OCI-LY1 (cell line): Measurements from ENCODE around the gene ZBTB16.

Experiments
- H2AFZ ChIP-seq: fragments of 200-600 bp; sonication (generic), shearing (Covaris generic); 2 replicates; pipeline ENCODE4 v1.6.0; 2014; ENCODE audit warnings: antibody characterized with exemption, mild to moderate bottlenecking, low read length
- H3F3A ChIP-seq: fragments of 200-600 bp; sonication (generic), shearing (Covaris generic); 2 replicates; pipeline ENCODE4 v1.6.0; 2014; ENCODE audit warnings: mild to moderate bottlenecking, antibody characterized with exemption, low read length, moderate library complexity; ENCODE audit not compliant: insufficient read depth
- H3K27ac ChIP-seq: fragments of 200-600 bp; sonication (generic); 2 replicates; pipeline ENCODE4 v1.5.1; 2014; ENCODE audit warnings: low read length, mixed run types, mild to moderate bottlenecking, low read depth; ENCODE audit not compliant: poor library complexity, severe bottlenecking
- H3K27me3 ChIP-seq: fragments of 200-600 bp; sonication (generic); 2 replicates; pipeline ENCODE4 v1.6.0; 2014; ENCODE audit warnings: antibody characterized with exemption, mild to moderate bottlenecking, low read length, moderate library complexity; ENCODE audit not compliant: insufficient read depth
- H3K36me3 ChIP-seq: fragments of 200-600 bp; sonication (generic); 2 replicates; pipeline ENCODE4 v1.6.1; 2014; ENCODE audit warnings: mild to moderate bottlenecking, antibody characterized with exemption, low read length, moderate library complexity, mixed read lengths; ENCODE audit not compliant: insufficient read depth
- H3K4me1 ChIP-seq: fragments of 200-600 bp; sonication (generic); 2 replicates; pipeline ENCODE4 v1.5.1; 2014; ENCODE audit warnings: mild to moderate bottlenecking, low read length, moderate library complexity; ENCODE audit not compliant: insufficient read depth, severe bottlenecking
- H3K4me2 ChIP-seq: fragments of 200-600 bp; sonication (generic), shearing (Covaris generic); 2 replicates; pipeline ENCODE4 v1.6.1; 2014; ENCODE audit warnings: low read length
- H3K4me3 ChIP-seq: fragments of 200-600 bp; sonication (generic); 2 replicates; pipeline ENCODE4 v1.5.1; 2014; ENCODE audit warnings: low read length, low read depth, mild to moderate bottlenecking, mixed read lengths; ENCODE audit not compliant: poor library complexity, severe bottlenecking
- H3K79me2 ChIP-seq: fragments of 200-600 bp; shearing (Covaris generic); 2 replicates; pipeline ENCODE4 v1.6.1; 2016; ENCODE audit warnings: mixed run types, low read length, mixed read lengths; ENCODE audit not compliant: insufficient read depth
- H3K9ac ChIP-seq: fragments of 200-600 bp; sonication (generic), shearing (Covaris generic); 2 replicates; pipeline ENCODE4 v1.6.1; 2014; ENCODE audit warnings: mild to moderate bottlenecking, low read length, mixed read lengths
- H3K9me2 ChIP-seq: fragments of 200-600 bp; sonication (generic), shearing (Covaris generic); 2 replicates; pipeline ENCODE4 v1.6.1; 2014; ENCODE audit warnings: low read depth, mild to moderate bottlenecking, low read length, mixed read lengths
- H3K9me3 ChIP-seq: fragments of 200-600 bp; shearing (Covaris generic); 2 replicates; pipeline ENCODE4 v1.6.1; 2014; ENCODE audit warnings: low read length, mixed read lengths
- H4K20me1 ChIP-seq: fragments of 200-600 bp; sonication (generic), shearing (Covaris generic); 2 replicates; pipeline ENCODE4 v1.6.0; 2016; ENCODE audit warnings: mild to moderate bottlenecking, low read length; ENCODE audit not compliant: insufficient read depth
- CTCF ChIP-seq: fragments of 200-600 bp; sonication (generic), shearing (Covaris generic); IDR thresholded peaks from 2 replicates; pipeline ENCODE4 v1.5.1; 2017; ENCODE audit warnings: mild to moderate bottlenecking, antibody characterized with exemption, low read length, moderate library complexity, mixed read lengths
- EZH2 ChIP-seq: fragments of 200-600 bp; sonication (generic), shearing (Covaris generic); IDR thresholded peaks from 2 replicates; pipeline ENCODE4 v1.8.0; 2017; ENCODE audit warnings: borderline replicate concordance, mixed run types, mild to moderate bottlenecking, antibody characterized with exemption, low read length, moderate library complexity, mixed read lengths

ZBTB16 gene

DNA sequence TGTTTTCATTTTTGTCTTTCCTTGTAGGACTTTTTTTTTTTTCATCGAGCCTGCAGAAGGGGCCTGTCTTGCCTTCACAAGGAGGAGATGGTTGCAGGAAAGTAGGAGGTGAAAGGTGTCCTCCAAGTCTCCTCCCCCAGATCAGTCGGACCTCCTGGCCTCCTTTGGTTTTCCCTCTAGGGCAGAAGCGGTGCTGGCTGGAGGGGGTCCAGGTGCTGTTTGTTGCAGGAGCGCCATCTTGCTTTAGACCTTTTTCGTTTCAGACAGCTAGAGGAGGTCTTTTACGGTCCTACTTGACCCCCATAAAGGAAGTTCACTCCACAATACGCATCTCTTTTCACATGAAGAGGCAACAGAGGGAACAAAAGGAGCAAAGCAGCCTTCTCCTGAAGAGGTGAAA lies 66.0 kb downstream of the ZBTB16 start:
- Histone ChIP-seq H3K9ac (no peak overlapping the region), H3F3A (no peaks in the 10 kb centered on the region), H3K36me3 (no peaks in the 10 kb centered on the region), H3K4me3 (no peak overlapping the region), H3K4me2 (no peak overlapping the region), H3K27me3 (no peaks in the 10 kb centered on the region), H4K20me1 (no peaks in the 10 kb centered on the region), H2AFZ (no peak overlapping the region), H3K4me1 (no peaks in the 10 kb centered on the region), H3K79me2 (no peaks in the 10 kb centered on the region), H3K9me3 (no peaks in the 10 kb centered on the region), H3K27ac (no peak overlapping the region), H3K9me2 (no peaks in the 10 kb centered on the region)
- TF ChIP-seq EZH2 (no peak), CTCF (no peak)

GRCh38 chr11:114125959-114126358 lies 66.4 kb downstream of the ZBTB16 start:
- no peaks in the 10 kb centered on the region for H3K27me3 ChIP-seq
- H2AFZ ChIP-seq, result no peak overlapping the region
- H3K9me2 ChIP-seq, result no peaks in the 10 kb centered on the region
- H3K27ac ChIP-seq, result no peak overlapping the region
- TF ChIP-seq CTCF (no peak), EZH2 (no peak)
- H4K20me1 ChIP-seq, result no peaks in the 10 kb centered on the region
- no peaks in the 10 kb centered on the region for H3F3A ChIP-seq
- H3K9ac ChIP-seq, result no peak overlapping the region
- H3K4me1 ChIP-seq, result no peaks in the 10 kb centered on the region
- no peaks in the 10 kb centered on the region for H3K79me2 ChIP-seq
- no peaks in the 10 kb centered on the region for H3K9me3 ChIP-seq
- H3K4me2 ChIP-seq, result no peak overlapping the region
- no peak overlapping the region for H3K4me3 ChIP-seq
- no peaks in the 10 kb centered on the region for H3K36me3 ChIP-seq

GRCh38 chr11:114128399-114128798 lies 68.9 kb downstream of the ZBTB16 start:
- Histone ChIP-seq H3K9me2 (no peaks in the 10 kb centered on the region), H3K9ac (no peak overlapping the region), H3K79me2 (no peaks in the 10 kb centered on the region), H3F3A (no peaks in the 10 kb centered on the region), H4K20me1 (no peaks in the 10 kb centered on the region), H3K36me3 (no peaks in the 10 kb centered on the region), H3K4me2 (no peak overlapping the region), H3K4me1 (no peaks in the 10 kb centered on the region), H3K4me3 (no peak overlapping the region), H3K27me3 (no peaks in the 10 kb centered on the region), H2AFZ (no peak overlapping the region), H3K27ac (no peak overlapping the region), H3K9me3 (no peaks in the 10 kb centered on the region)
- no peak for TF ChIP-seq EZH2
- TF ChIP-seq CTCF, result no peak
